BE2C (cell line): ENCODE results near the gene EIF2B1. TPM values are rescaled to one million over a fixed set of nuclear protein-coding genes. Genes with fewer than 3 reads are reported as not detected.
A peak's percentile ranks its signal among the peaks of the same experiment; 100 is the strongest.

ENCODE experiments used
- DNase-seq: peaks from one replicate; pipeline ENCODE4 v3.0.0-alpha.2; 2020
- H3K27me3 ChIP-seq: fragments of 250-450 bp; sonication (Bioruptor Pico); 2 replicates; pipeline ENCODE4 v1.5.1; 2020; ENCODE audit warnings: mild to moderate bottlenecking
- H3K36me3 ChIP-seq: fragments of 250-450 bp; sonication (Bioruptor Pico); 2 replicates; pipeline ENCODE4 v1.5.1; 2020; ENCODE audit warnings: mild to moderate bottlenecking
- H3K4me1 ChIP-seq: fragments of 250-450 bp; sonication (Bioruptor Pico); 2 replicates; pipeline ENCODE4 v1.5.1; 2020
- H3K4me3 ChIP-seq: 2 replicates; pipeline ENCODE4 v1.5.1; 2011; ENCODE audit warnings: low read depth, low read length
- H3K9me3 ChIP-seq: fragments of 250-450 bp; sonication (Bioruptor Pico); 2 replicates; pipeline ENCODE4 v1.5.1; 2020
- CTCF ChIP-seq: IDR thresholded peaks from 2 replicates; pipeline ENCODE4 v1.5.1; 2012; ENCODE audit warnings: mild to moderate bottlenecking, low read depth, low read length
- polyA plus RNA-seq: library from polyadenylated mRNA; unstranded; fragments of >200 nt; gene quantifications from one replicate; pipeline ENCODE4 v1.2.1, GENCODE V29; 2012; ENCODE audit warnings: low read depth, missing spikeins; ENCODE audit not compliant: insufficient read length, insufficient read depth

EIF2B1 gene
- 187 TPM for polyA plus RNA-seq

GRCh38 chr12:123633379-123634141, at the start of gene EIF2B1, which contains the start of gene GTF2H3:
EIF2B1 (minus strand) TSS chr12:123633686; CDS start chr12:123633557, 129 bp downstream.
GTF2H3 (plus strand) TSS chr12:123633829; CDS start chr12:123633860, 31 bp downstream.
- Histone ChIP-seq H3K4me1 (no peaks in the 10 kb centered on the region), H3K27me3 (no peaks in the 10 kb centered on the region), H3K36me3 (peaks cover 33% of the 10 kb centered on the region), H3K4me3 (peak within 1 kb of the TSS; percentile 100), H3K9me3 (no peaks in the 10 kb centered on the region)
- TF ChIP-seq CTCF: no peak
- peak; percentile 97 for DNase-seq

GRCh38 chr12:123681605-123682004, 48.1 kb upstream of the EIF2B1 start:
- no peak for TF ChIP-seq CTCF
- DNase-seq: no peak

GRCh38 chr12:123678981-123679380, 45.5 kb upstream of the EIF2B1 start:
- no peaks in the 10 kb centered on the region; the same call in 1 of the 2 replicates for H3K36me3 ChIP-seq
- H3K4me1 ChIP-seq: no peaks in the 10 kb centered on the region
- no peaks in the 10 kb centered on the region for H3K27me3 ChIP-seq
- no peak overlapping the region for H3K4me3 ChIP-seq
- no peaks in the 10 kb centered on the region for H3K9me3 ChIP-seq
- TF ChIP-seq CTCF: no peak
- DNase-seq: no peak

More at GRCh38 chr12:123681605-123682004, 48.1 kb upstream of the EIF2B1 start:
- Histone ChIP-seq H3K9me3 (no peaks in the 10 kb centered on the region), H3K36me3 (no peaks in the 10 kb centered on the region; the same call in 1 of the 2 replicates), H3K27me3 (no peaks in the 10 kb centered on the region), H3K4me3 (no peak overlapping the region), H3K4me1 (no peaks in the 10 kb centered on the region)

GRCh38 chr12:123676616-123677320, 43.3 kb upstream of the EIF2B1 start:
- Histone ChIP-seq H3K36me3 (no peaks in the 10 kb centered on the region; the same call in 1 of the 2 replicates), H3K9me3 (no peaks in the 10 kb centered on the region), H3K27me3 (no peaks in the 10 kb centered on the region), H3K4me3 (no peak overlapping the region), H3K4me1 (no peaks in the 10 kb centered on the region)
- no peak for TF ChIP-seq CTCF
- no peak for DNase-seq

GRCh38 chr12:123675436-123675835, 42.0 kb upstream of the EIF2B1 start:
- no peaks in the 10 kb centered on the region for H3K27me3 ChIP-seq
- no peaks in the 10 kb centered on the region for H3K4me1 ChIP-seq
- no peak overlapping the region for H3K4me3 ChIP-seq
- TF ChIP-seq CTCF: no peak
- H3K36me3 ChIP-seq: no peaks in the 10 kb centered on the region; the same call in 1 of the 2 replicates
- no peak for DNase-seq
- H3K9me3 ChIP-seq: no peaks in the 10 kb centered on the region
